Stimulated activated CD4-positive, alpha-beta T cell treated with anti-CD3 and anti-CD28 coated beads, Interleukin-12 subunit alpha, Interleukin-12 subunit beta, amount 100 ng/mL, for 24 hours (primary cell): Measurements from ENCODE around the gene M1AP.

Source experiments
- DNase-seq, 2 experiments: peaks; one replicate each; pipeline ENCODE4 v3.0.0-alpha.2; 2020; ENCODE audit warnings: low read depth in 2 of 2

The M1AP gene, protein sequence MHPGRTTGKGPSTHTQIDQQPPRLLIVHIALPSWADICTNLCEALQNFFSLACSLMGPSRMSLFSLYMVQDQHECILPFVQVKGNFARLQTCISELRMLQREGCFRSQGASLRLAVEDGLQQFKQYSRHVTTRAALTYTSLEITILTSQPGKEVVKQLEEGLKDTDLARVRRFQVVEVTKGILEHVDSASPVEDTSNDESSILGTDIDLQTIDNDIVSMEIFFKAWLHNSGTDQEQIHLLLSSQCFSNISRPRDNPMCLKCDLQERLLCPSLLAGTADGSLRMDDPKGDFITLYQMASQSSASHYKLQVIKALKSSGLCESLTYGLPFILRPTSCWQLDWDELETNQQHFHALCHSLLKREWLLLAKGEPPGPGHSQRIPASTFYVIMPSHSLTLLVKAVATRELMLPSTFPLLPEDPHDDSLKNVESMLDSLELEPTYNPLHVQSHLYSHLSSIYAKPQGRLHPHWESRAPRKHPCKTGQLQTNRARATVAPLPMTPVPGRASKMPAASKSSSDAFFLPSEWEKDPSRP

GRCh38 chr2:74648009-74648443 lies at the start of gene M1AP:
M1AP (minus strand) TSS chr2:74648330; CDS start chr2:74640275, 8,055 bp downstream.
- no peak for DNase-seq

DNA sequence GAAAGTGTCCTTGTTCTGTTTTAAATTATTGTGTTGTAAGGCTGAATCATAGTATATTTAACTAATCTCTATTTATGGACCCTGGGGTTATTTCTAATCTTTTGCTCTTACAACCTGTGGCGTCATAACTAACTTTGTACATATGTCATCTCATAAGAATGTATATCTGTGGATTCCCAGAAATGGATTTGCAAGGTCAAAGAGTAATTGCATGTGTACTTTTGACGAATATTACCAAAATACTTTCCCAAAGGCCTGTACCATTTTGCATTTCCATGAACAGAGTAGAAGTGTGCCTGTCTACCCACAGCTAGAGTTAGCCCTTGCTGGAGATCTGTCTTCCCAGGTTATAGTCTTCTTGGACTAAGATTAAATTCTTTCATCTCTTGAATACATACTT lies 48.7 kb upstream of the M1AP start:
- no peak for DNase-seq

DNA sequence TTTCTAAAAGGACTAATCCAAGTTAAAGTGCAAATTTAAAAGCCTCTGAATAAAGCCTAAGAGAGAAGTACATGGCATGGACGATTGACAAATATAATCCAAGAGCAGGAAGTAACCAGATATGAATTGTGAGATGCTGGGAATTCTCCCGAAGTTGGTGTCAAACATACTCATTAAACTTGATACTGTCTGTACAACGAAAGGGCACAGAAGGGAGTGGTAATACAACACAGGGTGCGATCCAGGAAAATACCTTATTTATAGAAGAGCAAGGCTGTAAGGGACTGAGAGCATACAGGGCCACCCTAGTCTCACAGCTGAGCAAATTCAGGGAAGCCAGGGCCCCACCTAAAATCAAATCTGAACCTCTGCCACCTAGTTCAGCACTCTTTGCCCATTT lies 47.5 kb upstream of the M1AP start:
- no peak for DNase-seq

- no peak for DNase-seq
These were observed 46.2 kb upstream of the M1AP start for GRCh38 chr2:74694281-74694680.

DNA sequence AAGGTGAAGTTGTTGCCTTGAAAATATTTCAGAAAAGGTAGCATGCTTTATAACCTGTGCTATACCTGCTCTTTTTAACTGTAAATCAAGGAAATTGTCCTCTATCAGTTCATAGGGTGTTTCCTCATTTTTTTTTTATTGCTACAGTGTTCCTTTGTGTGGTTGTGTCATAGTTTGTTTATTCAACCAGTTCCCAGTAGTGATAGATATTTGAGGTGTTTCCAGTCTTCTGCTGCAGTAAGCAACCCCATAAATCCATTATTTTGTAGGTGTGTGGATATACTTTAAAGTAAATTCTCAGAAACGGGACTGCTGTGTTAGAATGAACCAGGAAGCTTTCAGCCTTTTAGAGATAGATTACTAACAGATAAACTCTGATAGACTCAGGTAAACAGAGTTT lies 45.5 kb upstream of the M1AP start:
- DNase-seq, result no peak

DNA sequence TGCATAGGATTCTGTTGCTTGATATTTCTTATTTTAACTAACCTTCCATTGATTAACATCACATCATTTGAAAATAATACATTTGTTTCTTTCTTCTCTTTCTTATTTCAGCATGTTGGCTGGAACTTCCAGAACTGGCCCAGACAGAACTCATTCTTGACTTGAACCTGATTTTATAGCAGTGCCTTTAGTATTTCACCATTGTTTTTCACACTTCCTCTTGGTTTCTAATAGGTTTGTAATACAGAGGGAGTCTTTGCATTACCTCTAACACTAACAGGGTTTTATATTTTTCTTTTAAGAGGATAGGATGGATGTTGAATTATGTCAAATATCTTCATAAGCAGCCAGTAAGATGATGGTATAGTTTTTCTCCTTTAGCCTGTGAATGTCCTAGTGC lies 45.1 kb upstream of the M1AP start:
- no peak for DNase-seq

GRCh38 chr2:74691929-74692328 lies 43.8 kb upstream of the M1AP start:
- DNase-seq, result no peak

GRCh38 chr2:74690571-74690970 lies 42.4 kb upstream of the M1AP start:
- DNase-seq, result no peak

DNA sequence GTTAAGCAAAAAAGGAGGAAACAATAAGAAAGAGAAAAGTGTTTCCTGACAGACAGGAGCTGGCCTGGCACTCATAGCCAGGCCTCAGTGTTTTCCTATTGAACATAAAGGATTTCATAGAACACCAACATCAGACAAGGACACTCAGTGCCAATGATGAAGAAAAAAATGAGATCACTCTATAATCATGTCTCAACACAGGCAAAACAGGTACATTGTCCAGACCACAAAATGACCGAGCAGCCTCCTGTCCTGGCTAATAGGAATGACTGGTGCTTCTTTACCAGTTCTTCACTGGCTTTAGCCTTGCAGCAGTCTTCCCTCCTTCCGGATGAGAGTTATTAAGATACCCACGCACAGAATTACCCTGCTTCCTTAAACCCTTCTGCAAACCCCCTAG lies 41.5 kb upstream of the M1AP start:
- no peak for DNase-seq

DNA sequence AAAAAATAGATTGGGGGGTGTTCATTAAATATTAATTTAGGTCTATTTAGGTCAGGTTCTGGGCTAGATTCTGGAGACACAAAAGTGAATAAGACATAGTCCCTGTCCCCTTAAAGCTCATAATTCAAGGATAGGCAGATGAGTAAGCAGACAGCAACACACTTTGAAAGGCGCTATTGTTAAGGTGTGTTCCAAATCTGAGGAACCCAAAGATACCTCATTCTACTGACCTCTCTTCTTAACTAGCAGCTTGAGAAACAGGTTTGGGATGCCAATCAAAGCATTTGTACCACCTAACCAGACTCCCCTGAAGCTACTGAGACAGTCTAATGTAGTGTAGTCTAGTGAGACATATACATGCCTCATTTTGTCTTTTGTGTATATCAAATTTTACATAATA lies 40.8 kb upstream of the M1AP start:
- DNase-seq, result no peak

- no peak for DNase-seq
These were observed 37.3 kb upstream of the M1AP start for GRCh38 chr2:74685408-74685807.

DNA sequence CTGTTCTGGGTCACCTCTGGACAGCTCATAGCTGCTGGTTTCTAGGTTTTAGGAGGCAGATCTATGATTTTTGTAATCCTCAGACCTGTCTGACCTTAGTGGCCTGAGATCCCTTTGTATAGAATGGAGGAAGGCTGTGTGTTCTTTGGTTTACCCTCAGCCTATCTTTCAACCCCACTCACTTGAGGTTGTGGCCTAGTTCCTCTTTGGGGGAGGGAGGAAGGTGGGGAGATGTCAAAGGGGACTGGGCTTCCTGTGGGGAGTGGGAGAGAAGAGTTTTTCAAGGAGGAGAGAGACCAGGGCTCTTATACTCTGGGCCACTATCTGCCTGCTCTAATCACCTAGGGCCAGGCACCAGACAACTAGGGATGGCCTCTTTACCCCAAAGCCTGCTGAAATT lies 34.4 kb upstream of the M1AP start:
- no peak for DNase-seq

GRCh38 chr2:74679615-74680014 lies 31.5 kb upstream of the M1AP start:
- no peak for DNase-seq

DNA sequence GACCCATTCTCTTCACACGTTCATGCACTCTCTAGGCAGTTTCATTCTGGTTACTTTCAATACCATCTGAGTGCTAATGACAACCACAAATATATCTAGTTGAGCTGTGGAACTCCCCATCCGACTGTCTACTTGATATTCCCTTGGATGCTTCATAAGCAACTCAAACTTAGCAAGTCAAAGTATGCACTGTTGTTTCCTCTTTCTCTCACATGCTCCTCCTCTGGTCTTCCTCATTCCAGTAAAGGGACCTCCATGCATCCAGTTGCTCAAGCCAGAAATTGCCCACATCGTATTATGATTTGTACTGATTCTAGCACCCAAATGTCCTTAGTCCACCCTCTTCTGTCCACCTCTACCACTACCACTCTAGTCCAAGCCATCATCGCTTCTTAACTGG lies 28.2 kb upstream of the M1AP start:
- no peak for DNase-seq

DNA sequence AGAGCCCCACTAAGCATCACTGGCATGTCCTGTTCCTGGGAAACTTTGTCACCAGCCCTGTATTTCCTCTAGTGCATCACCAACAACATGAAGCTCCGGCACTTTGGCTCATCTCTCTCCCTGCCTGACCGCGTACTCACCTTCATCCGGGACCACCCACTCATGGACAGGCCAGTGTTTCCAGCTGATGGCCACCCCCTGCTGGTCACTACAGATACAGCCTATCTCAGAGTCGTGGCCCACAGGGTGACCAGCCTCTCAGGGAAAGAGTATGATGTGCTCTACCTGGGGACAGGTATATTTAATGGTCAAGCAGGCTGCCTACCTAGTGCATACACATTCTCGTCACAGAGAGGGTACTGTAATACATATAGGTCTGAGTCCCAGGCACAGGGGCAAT lies 27.0 kb upstream of the M1AP start:
- no peak for DNase-seq

DNA sequence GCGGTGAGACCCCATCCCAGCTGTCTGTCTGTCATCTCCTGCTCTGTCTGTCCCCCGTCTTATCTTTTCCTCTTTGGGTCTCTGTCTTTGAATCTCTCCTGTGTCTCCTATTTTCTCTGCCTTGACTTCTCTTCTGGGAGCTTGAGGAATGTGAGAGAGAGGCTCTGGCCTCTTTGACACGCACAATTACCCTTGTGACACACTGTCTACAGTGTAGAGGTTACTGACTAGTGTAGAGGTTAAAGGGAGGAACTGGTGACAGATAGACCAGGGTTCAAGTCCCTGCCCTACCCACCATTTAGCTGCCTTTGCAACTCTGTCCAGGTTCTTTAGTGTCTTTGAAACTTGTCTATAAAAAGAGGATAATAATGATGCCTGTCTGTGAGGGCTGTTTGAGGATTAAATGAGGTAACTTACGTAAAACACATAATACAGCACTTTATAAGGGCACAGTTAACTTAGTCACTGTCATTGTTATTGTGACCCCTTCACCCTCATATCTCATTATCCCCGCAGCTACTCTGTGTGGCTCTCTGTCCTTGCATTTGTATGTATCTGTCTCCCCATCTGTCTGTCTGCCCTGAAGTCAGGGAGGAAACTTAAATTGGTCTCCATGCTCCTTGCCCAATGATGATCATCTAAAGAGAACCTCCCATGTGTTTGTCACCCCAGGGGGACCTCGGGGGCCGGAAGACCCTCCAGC lies 25.8 kb upstream of the M1AP start:
- DNase-seq, result no peak

GRCh38 chr2:74671479-74671878 lies 23.3 kb upstream of the M1AP start:
- no peak for DNase-seq

DNA sequence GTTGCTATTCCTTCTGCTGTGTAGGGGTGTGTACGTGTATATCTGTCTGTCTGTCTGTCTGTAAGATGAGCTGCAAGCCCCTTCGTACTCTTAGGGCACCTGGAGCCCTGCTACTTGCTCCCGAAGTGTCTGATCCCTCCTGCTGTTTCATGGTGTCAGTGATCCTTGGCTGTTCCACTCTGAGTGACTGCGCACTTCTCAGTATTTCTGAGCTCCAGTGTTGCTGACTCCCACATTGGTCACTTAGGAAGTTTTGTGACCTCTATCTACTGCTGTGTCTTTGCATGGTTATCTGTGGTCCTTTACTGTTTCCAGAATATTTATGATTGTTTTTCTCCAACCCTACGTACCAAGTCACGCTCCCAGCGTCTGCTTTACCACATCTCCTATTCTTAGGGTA lies 22.1 kb upstream of the M1AP start:
- DNase-seq, result no peak

GRCh38 chr2:74668087-74668486 lies 20.0 kb upstream of the M1AP start:
- DNase-seq, result no peak

- DNase-seq, result no peak
These were observed 11.3 kb upstream of the M1AP start for GRCh38 chr2:74659462-74659861.

GRCh38 chr2:74658516-74658915 lies 10.4 kb upstream of the M1AP start:
- DNase-seq, result no peak

- DNase-seq, result no peak
These were observed 7.4 kb upstream of the M1AP start for GRCh38 chr2:74655579-74655978.
